MCF 10A (cell line): ENCODE data around the gene RAB37. TPM values are rescaled to one million over a fixed set of nuclear protein-coding genes. Genes with fewer than 3 reads are reported as not detected.

Source experiments
- BruUV-seq: library from RNA; stranded (reverse); fragments of 400-500 nt; replicated peaks from 2 replicates; lab custom pipeline; 2021; lab: Mats Ljungman, UMichigan
- CTCF ChIA-PET: fragments of 300-600 bp; sonication (Branson Sonifier 250); formaldehyde crosslinking; extraction: SDS; loops from one replicate; lab custom pipeline; 2021; ENCODE audit warnings: antibody characterized with exemption, inconsistent platforms; lab: Yijun Ruan, JAX
- POLR2A ChIA-PET: fragments of 300-600, 350-650 bp; sonication (Branson Sonifier 250); formaldehyde crosslinking; extraction: SDS; loops from one replicate; lab custom pipeline; 2020; ENCODE audit warnings: antibody characterized with exemption, inconsistent platforms; lab: Yijun Ruan, JAX
- DNase-seq: peaks from one replicate; pipeline ENCODE4 v3.0.0-alpha.2; 2018; ENCODE audit not compliant: unreplicated experiment
- H3K27ac Mint-ChIP-seq: one replicate; pipeline ENCODE4 v1.8.0; 2022; ENCODE audit warnings: mild to moderate bottlenecking, low read depth, mixed read lengths; ENCODE audit not compliant: unreplicated experiment
- H3K27me3 Mint-ChIP-seq: one replicate; pipeline ENCODE4 v1.8.0; 2022; ENCODE audit warnings: mixed read lengths; ENCODE audit not compliant: insufficient read depth, unreplicated experiment
- H3K36me3 Mint-ChIP-seq: one replicate; pipeline ENCODE4 v1.8.0; 2022; ENCODE audit warnings: mild to moderate bottlenecking, moderate library complexity, mixed read lengths; ENCODE audit not compliant: insufficient read depth, unreplicated experiment
- H3K4me1 Mint-ChIP-seq: one replicate; pipeline ENCODE4 v1.8.0; 2022; ENCODE audit warnings: mixed read lengths; ENCODE audit not compliant: insufficient read depth, unreplicated experiment
- H3K4me3 Mint-ChIP-seq: one replicate; pipeline ENCODE4 v1.8.0; 2022; ENCODE audit warnings: mild to moderate bottlenecking, moderate library complexity, mixed read lengths; ENCODE audit not compliant: unreplicated experiment
- H3K9me3 Mint-ChIP-seq: one replicate; pipeline ENCODE4 v1.8.0; 2022; ENCODE audit warnings: mixed read lengths; ENCODE audit not compliant: unreplicated experiment
- intact Hi-C: fragments of 100-400 bp; cut with micrococcal nuclease; formaldehyde crosslinking; loops from 2 replicates; pipeline ENCODE4 v1.14.1; 2022
- total RNA-seq: library from RNA; stranded (reverse); gene quantifications from 2 replicates; pipeline ENCODE4 v1.2.3, GENCODE V29; 2022
- TF ChIP-seq, protein P1 (sequence below): fragments of 200-600 bp; IDR thresholded peaks from one replicate; pipeline ENCODE4 v1.8.0; 2022; ENCODE audit warnings: antibody characterized with exemption, mild to moderate bottlenecking; ENCODE audit not compliant: unreplicated experiment

The RAB37 gene
- total RNA-seq, 1 experiment from 2014 or later, result not detected

GRCh38 chr17:74780443-74781238 is 43.6 kb downstream of the RAB37 start:
- Mint-ChIP-seq H3K27me3 (no peaks in the 10 kb centered on the region), H3K36me3 (no peaks in the 10 kb centered on the region), H3K4me3 (no peak overlapping the region), H3K27ac (no peak overlapping the region), H3K4me1 (peaks cover 7% of the 10 kb centered on the region), H3K9me3 (no peaks in the 10 kb centered on the region)
- ChIA-PET CTCF (interaction anchor here (1.0 to 2.5 kb wide), 4 partner anchors 10 to 11 kb away, joined by 3 to 9 read pairs (median 5); no protein-coding TSS in a partner anchor), POLR2A (no interaction called here)
- intact Hi-C loops, result no loop called here
- DNase-seq, result peak; percentile 57
- TF ChIP-seq, protein P1, sequence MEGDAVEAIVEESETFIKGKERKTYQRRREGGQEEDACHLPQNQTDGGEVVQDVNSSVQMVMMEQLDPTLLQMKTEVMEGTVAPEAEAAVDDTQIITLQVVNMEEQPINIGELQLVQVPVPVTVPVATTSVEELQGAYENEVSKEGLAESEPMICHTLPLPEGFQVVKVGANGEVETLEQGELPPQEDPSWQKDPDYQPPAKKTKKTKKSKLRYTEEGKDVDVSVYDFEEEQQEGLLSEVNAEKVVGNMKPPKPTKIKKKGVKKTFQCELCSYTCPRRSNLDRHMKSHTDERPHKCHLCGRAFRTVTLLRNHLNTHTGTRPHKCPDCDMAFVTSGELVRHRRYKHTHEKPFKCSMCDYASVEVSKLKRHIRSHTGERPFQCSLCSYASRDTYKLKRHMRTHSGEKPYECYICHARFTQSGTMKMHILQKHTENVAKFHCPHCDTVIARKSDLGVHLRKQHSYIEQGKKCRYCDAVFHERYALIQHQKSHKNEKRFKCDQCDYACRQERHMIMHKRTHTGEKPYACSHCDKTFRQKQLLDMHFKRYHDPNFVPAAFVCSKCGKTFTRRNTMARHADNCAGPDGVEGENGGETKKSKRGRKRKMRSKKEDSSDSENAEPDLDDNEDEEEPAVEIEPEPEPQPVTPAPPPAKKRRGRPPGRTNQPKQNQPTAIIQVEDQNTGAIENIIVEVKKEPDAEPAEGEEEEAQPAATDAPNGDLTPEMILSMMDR, result peak; percentile 24
- no TSS peak for BruUV-seq

- TF ChIP-seq, protein P1, result no peak
- CTCF ChIA-PET, result interaction anchor here (2.4 to 2.5 kb wide), 2 partner anchors 8 to 12 kb away, joined by 6 to 9 read pairs; no protein-coding TSS in a partner anchor
- intact Hi-C loops, result no loop called here
- Mint-ChIP-seq H3K27me3 (no peaks in the 10 kb centered on the region), H3K4me1 (peaks cover 6% of the 10 kb centered on the region), H3K36me3 (peaks cover 9% of the 10 kb centered on the region), H3K9me3 (no peaks in the 10 kb centered on the region), H3K27ac (no peak overlapping the region), H3K4me3 (no peak overlapping the region)
- no peak for DNase-seq
- no TSS peak for BruUV-seq
- POLR2A ChIA-PET, result no interaction called here
Measured at GRCh38 chr17:74782571-74782970, 45.5 kb downstream of the RAB37 start.

DNA sequence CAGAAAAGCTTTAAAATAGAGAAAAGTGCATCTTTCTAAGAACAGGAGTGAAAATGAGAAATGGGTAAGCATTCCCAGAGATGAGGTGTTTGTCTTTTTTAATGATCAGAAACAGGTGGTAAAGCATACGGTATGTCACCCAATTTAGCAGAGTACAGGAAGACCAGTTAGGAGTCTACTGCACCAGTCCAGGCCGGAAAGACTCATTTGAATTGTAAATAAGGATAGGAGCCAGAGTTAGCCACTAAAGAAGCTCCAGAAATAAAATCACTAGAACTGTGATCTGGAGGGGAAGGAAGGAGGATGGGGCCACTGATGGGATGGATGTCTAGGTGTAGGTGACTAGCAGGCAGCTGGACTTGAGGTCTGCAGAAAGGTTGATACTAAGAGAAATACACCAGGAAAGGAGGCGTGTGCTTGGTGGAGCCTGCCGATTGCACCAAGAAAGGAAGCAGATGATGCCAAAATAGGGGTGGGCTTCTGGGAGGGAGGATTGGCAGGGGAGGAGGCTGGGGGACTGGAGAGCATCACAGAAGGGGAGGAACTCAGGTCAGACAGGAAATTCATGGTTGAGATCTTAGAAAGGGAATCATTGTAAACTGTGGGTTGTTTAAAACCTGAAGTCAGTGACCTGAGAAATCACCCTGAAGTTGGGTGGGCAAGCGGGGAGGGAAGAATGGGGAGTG is 47.2 kb downstream of the RAB37 start:
- no peaks in the 10 kb centered on the region for H3K27me3 Mint-ChIP-seq
- TF ChIP-seq, protein P1, result no peak
- peaks cover 6% of the 10 kb centered on the region for H3K4me1 Mint-ChIP-seq
- peaks cover 9% of the 10 kb centered on the region for H3K36me3 Mint-ChIP-seq
- no peak for DNase-seq
- ChIA-PET POLR2A (interaction anchor here (0.6 kb wide), 1 partner anchor 120 kb away, joined by 3 read pairs; no protein-coding TSS in a partner anchor), CTCF (interaction anchor here (0.6 to 1.0 kb wide), 3 partner anchors 81 to 454 kb away, joined by 3 to 5 read pairs (median 3); no protein-coding TSS in a partner anchor)
- H3K27ac Mint-ChIP-seq, result no peak overlapping the region
- no peak overlapping the region for H3K4me3 Mint-ChIP-seq
- H3K9me3 Mint-ChIP-seq, result no peaks in the 10 kb centered on the region
- BruUV-seq, result no TSS peak
- intact Hi-C loops, result no loop called here
